A673 (cell line): ENCODE data around the gene UNC50. TPM values are rescaled to one million over a fixed set of nuclear protein-coding genes. Genes with fewer than 3 reads are reported as not detected.

Source experiments
- BruUV-seq: library from RNA; stranded (reverse); fragments of 400-500 nt; replicated peaks from 2 replicates; lab custom pipeline; 2021; lab: Mats Ljungman, UMichigan
- CTCF ChIA-PET: fragments of 300-600 bp; sonication (Branson Sonifier 250); formaldehyde crosslinking; loops from one replicate; lab custom pipeline; 2022; ENCODE audit warnings: antibody characterized with exemption; lab: Charles Lee
- POLR2A ChIA-PET: fragments of 300-600 bp; sonication (Branson Sonifier 250); formaldehyde crosslinking; loops from one replicate; lab custom pipeline; 2022; ENCODE audit warnings: antibody characterized with exemption; ENCODE audit not compliant: low non-redundant PET; lab: Charles Lee
- DNase-seq: peaks from one replicate; pipeline ENCODE4 v3.0.0-alpha.2; 2015; ENCODE audit warnings: low spot score
- H3K27ac ChIP-seq: fragments of 200-600 bp; sonication (generic); 2 replicates; pipeline ENCODE4 v1.5.1; 2016; ENCODE audit warnings: mixed run types, low read depth, mild to moderate bottlenecking, mixed read lengths, antibody characterized with exemption, low read length; ENCODE audit not compliant: poor library complexity, severe bottlenecking
- H3K27me3 ChIP-seq: fragments of 200-600 bp; sonication (generic); replicated peaks from 2 replicates; pipeline ENCODE4 v1.6.1; 2017; ENCODE audit warnings: mixed run types, low read depth, mild to moderate bottlenecking, mixed read lengths, antibody characterized with exemption, low read length; ENCODE audit not compliant: insufficient read depth, poor library complexity
- H3K36me3 ChIP-seq: fragments of 200-600 bp; sonication (generic); 2 replicates; pipeline ENCODE4 v1.6.1; 2016; ENCODE audit warnings: mixed run types, mild to moderate bottlenecking, mixed read lengths, antibody characterized with exemption, low read length; ENCODE audit not compliant: insufficient read depth, poor library complexity, severe bottlenecking
- H3K4me1 ChIP-seq: fragments of 200-600 bp; sonication (generic); 2 replicates; pipeline ENCODE4 v1.6.1; 2017; ENCODE audit warnings: mixed run types, mild to moderate bottlenecking, mixed read lengths, antibody characterized with exemption, low read length; ENCODE audit not compliant: insufficient read depth, poor library complexity, severe bottlenecking
- H3K4me3 ChIP-seq: fragments of 200-600 bp; sonication (generic); 2 replicates; pipeline ENCODE4 v1.5.1; 2016; ENCODE audit warnings: low read depth, mixed run types, mild to moderate bottlenecking, mixed read lengths, low read length; ENCODE audit not compliant: poor library complexity, severe bottlenecking
- H3K9me3 ChIP-seq: fragments of 200-600 bp; sonication (generic); 2 replicates; pipeline ENCODE4 v1.6.1; 2016; ENCODE audit warnings: mixed run types, low read depth, mild to moderate bottlenecking, mixed read lengths, antibody characterized with exemption, low read length; ENCODE audit not compliant: poor library complexity, severe bottlenecking
- EZH2 ChIP-seq: fragments of 200-600 bp; sonication (generic); IDR thresholded peaks from 2 replicates; pipeline ENCODE4 v1.6.1; 2017; ENCODE audit warnings: borderline replicate concordance, low read depth, mild to moderate bottlenecking, mixed read lengths, antibody characterized with exemption, low read length; ENCODE audit not compliant: poor library complexity, severe bottlenecking
- intact Hi-C: fragments of 100-400 bp; cut with micrococcal nuclease; formaldehyde crosslinking; loops from one replicate; pipeline ENCODE4 v1.10.0; 2022; ENCODE audit not compliant: unreplicated experiment
- total RNA-seq: library from RNA; stranded (reverse); gene quantifications from 2 replicates; pipeline ENCODE4 v1.2.3, GENCODE V29; 2021
- TF ChIP-seq, protein P1 (sequence below): fragments of 300-800, 200-600 bp; sonication (generic); conservative IDR thresholded peaks from 2 replicates; pipeline ENCODE4 v1.5.1; 2017; ENCODE audit warnings: low read depth, mild to moderate bottlenecking, antibody characterized with exemption, low read length, moderate library complexity, mixed read lengths

Gene UNC50
- total RNA-seq, 1 experiment from 2014 or later: 32.5 TPM

DNA sequence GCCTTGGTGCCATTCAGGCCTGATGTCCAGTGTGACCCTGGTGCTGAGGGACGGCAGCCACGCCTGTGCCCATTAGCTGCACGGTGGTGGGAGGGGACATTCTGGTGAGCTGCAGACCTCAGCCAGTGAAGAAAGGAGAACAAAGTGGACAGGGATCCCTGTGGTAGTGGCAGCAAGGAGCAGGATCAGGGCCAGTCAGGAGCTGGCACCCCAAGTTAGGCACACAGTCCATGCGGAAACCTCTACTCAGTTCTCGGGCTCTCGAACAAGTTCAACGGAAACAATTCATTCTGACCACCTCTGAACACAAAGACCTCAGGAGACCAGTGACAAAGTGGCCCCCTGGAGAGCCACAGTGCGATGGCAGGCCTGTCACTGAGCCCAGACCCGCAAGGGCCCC, 30.2 kb upstream of the UNC50 start:
- H3K36me3 ChIP-seq: peaks cover 3% of the 10 kb centered on the region
- ChIA-PET POLR2A (no interaction called here), CTCF (no interaction called here)
- H3K9me3 ChIP-seq: no peaks in the 10 kb centered on the region
- no TSS peak for BruUV-seq
- no peak overlapping the region for H3K27ac ChIP-seq
- no peak overlapping the region for H3K4me3 ChIP-seq
- DNase-seq: no peak
- intact Hi-C loops: no loop called here
- H3K27me3 ChIP-seq: no peaks in the 10 kb centered on the region
- no peaks in the 10 kb centered on the region for H3K4me1 ChIP-seq
- TF ChIP-seq, protein P1, sequence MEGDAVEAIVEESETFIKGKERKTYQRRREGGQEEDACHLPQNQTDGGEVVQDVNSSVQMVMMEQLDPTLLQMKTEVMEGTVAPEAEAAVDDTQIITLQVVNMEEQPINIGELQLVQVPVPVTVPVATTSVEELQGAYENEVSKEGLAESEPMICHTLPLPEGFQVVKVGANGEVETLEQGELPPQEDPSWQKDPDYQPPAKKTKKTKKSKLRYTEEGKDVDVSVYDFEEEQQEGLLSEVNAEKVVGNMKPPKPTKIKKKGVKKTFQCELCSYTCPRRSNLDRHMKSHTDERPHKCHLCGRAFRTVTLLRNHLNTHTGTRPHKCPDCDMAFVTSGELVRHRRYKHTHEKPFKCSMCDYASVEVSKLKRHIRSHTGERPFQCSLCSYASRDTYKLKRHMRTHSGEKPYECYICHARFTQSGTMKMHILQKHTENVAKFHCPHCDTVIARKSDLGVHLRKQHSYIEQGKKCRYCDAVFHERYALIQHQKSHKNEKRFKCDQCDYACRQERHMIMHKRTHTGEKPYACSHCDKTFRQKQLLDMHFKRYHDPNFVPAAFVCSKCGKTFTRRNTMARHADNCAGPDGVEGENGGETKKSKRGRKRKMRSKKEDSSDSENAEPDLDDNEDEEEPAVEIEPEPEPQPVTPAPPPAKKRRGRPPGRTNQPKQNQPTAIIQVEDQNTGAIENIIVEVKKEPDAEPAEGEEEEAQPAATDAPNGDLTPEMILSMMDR: no peak
- TF ChIP-seq EZH2: no peak

DNA sequence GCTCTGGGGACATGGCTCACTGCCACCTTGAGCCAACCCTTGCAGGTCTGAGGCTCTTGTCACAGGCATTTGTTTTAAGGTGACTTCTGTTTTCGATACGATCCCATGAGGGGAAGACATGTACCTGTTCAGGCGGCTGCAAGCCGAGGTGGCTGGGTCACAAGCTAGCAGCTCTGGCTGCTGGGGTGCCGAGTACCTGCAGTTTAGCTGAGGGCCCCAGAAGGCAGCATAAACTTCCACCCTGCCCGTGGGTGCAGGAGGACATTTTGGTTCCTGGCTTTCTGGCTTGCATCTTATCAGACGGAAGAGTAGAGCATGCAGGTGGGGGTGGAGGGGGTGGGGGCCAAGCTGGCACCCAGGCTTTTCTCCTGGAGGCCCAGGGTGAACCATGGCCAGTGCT, 28.5 kb upstream of the UNC50 start:
- POLR2A ChIA-PET: no interaction called here
- BruUV-seq: no TSS peak
- no peaks in the 10 kb centered on the region for H3K4me1 ChIP-seq
- no peaks in the 10 kb centered on the region for H3K27me3 ChIP-seq
- DNase-seq: no peak
- CTCF ChIA-PET: interaction anchor here (1.7 kb wide), 1 partner anchor 11 kb away, joined by 5 read pairs; no protein-coding TSS in a partner anchor
- H3K36me3 ChIP-seq: peaks cover 3% of the 10 kb centered on the region
- intact Hi-C loops: no loop called here
- no peak overlapping the region for H3K27ac ChIP-seq
- TF ChIP-seq EZH2: no peak
- TF ChIP-seq, protein P1: no peak
- H3K4me3 ChIP-seq: no peak overlapping the region
- no peaks in the 10 kb centered on the region for H3K9me3 ChIP-seq

DNA sequence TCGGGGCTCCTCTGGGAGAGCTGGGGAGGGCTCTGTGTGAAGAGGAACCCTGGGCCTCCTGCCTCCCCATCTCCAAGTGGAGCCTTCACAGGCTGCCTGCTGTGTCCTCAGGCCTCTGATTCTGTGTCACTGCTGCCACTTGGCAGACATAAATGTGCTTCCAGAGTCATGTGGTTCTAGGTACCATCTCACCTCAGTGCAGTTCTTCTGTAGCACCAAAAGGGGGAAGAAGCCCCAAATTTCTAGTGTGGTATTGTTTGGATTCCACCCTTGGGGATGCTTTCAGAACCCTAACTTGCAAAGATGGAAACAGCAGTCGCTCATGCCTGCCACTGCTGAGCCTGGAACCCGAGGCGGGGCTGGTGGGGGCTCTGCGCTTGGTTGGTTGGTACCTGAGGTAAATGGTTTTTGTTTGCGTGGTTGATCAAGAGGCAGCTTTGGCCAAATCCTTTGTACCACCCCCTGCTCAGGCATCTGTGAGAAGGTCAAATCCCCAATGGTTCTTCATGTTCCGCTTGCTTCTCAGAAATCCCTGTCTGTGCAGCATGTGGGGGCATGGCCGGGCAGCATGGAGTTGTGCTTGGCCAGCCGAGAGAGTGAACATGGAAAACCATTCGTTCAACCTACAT, 27.6 kb upstream of the UNC50 start:
- DNase-seq: no peak
- Histone ChIP-seq H3K27ac (no peak overlapping the region), H3K9me3 (no peaks in the 10 kb centered on the region), H3K36me3 (peaks cover 3% of the 10 kb centered on the region), H3K4me1 (no peaks in the 10 kb centered on the region), H3K4me3 (no peak overlapping the region), H3K27me3 (no peaks in the 10 kb centered on the region)
- no TSS peak for BruUV-seq
- intact Hi-C loops: no loop called here
- ChIA-PET CTCF (no interaction called here), POLR2A (no interaction called here)
- TF ChIP-seq, protein P1: no peak
